Lower leg skin (tissue), 4 donors: ENCODE results near the gene TIMM23. TPM values are rescaled to one million over a fixed set of nuclear protein-coding genes. Genes with fewer than 3 reads are reported as not detected.
"Not testable (repeated sequence)": the region's sequence is repeated elsewhere in the genome, so short reads cannot be mapped to it uniquely, and the experiment has no call there.

ENCODE experiments used
- DNase-seq, 2 donors: peaks; one replicate each; pipeline ENCODE4 v3.0.0-alpha.2; 2019; ENCODE audit warnings: low spot score in 2 of 2
- H3K4me3 ChIP-seq: fragments of 200-600 bp; sonication (generic); 2 replicates; pipeline ENCODE4 v1.5.1; 2017; ENCODE audit warnings: mild to moderate bottlenecking, low read depth; ENCODE audit not compliant: poor library complexity, severe bottlenecking
- CTCF ChIP-seq, 3 donors: fragments of 450-650 bp; IDR thresholded peaks; one replicate each; pipeline ENCODE4 v1.5.1; 2016; ENCODE audit warnings: antibody characterized with exemption in 3 of 3, mild to moderate bottlenecking in 3 of 3, moderate library complexity in 2 of 3
- POLR2A ChIP-seq, 2 donors: fragments of 450-650 bp; IDR thresholded peaks; one replicate each; pipeline ENCODE4 v1.6.1; 2016 to 2017; ENCODE audit warnings: antibody characterized with exemption in 2 of 2, mild to moderate bottlenecking in 1 of 2, moderate library complexity in 1 of 2
- WGBS, 2 donors: methylation state at CpG; one replicate each; pipeline ENCODE4 v1.1.5; 2018; 5-methylcytosine and 5-hydroxymethylcytosine counted together
- intact Hi-C: fragments of 100-400 bp; cut with DNase I; formaldehyde crosslinking; loops from one replicate; pipeline ENCODE4 v1.15.0; 2023; ENCODE audit warnings: low total_unique reads
- total RNA-seq, 4 donors: library from RNA; depleted of rRNA; stranded (reverse); fragments of >200 nt; gene quantifications; one replicate each; pipeline ENCODE4 v1.1.0, GENCODE V29; 2016

The TIMM23 gene
- total RNA-seq, 4 donors from 2014 or later = 40.4 to 67.5 (median 55.9) TPM

- DNase-seq = no peak
- 88% methylated on average over 1 of the region's 1 CpG for WGBS, 2 donors
- intact Hi-C loops = no loop called here
- no peak overlapping the region for H3K4me3 ChIP-seq
- TF ChIP-seq POLR2A (IDR thresholded peaks at IDR 0.05) (no peak), CTCF (IDR thresholded peaks at IDR 0.05) (no peak)
Observed at GRCh38 chr10:46000538-46000937, 28.2 kb downstream of the TIMM23 start.

GRCh38 chr10:46001187-46001756 lies 29.0 kb downstream of the TIMM23 start:
- intact Hi-C loops = no loop called here

GRCh38 chr10:46002189-46002687 lies 29.9 kb downstream of the TIMM23 start:
- 92% methylated on average over 7 of the region's 7 CpGs for WGBS, 2 donors
- H3K4me3 ChIP-seq, intact Hi-C loops, DNase-seq: not testable (repeated sequence)

More at GRCh38 chr10:46001187-46001756, 29.0 kb downstream of the TIMM23 start:
- TF ChIP-seq POLR2A (IDR thresholded peaks at IDR 0.05) (no peak), CTCF (IDR thresholded peaks at IDR 0.05) (no peak)
- DNase-seq = no peak
- 72 to 80% methylated on average over 5 of the region's 5 CpGs for WGBS, 2 donors
- no peak overlapping the region for H3K4me3 ChIP-seq

GRCh38 chr10:46002916-46003693 lies 30.8 kb downstream of the TIMM23 start:
- intact Hi-C loops = no loop called here
- H3K4me3 ChIP-seq = no peak overlapping the region
- DNase-seq = no peak
- TF ChIP-seq POLR2A (IDR thresholded peaks at IDR 0.05) = no peak
- TF ChIP-seq CTCF (IDR thresholded peaks at IDR 0.05) = no peak
- 75 to 83% methylated on average over 9 of the region's 9 CpGs for WGBS, 2 donors

GRCh38 chr10:46004963-46005362 lies 32.7 kb downstream of the TIMM23 start:
- no peak for DNase-seq
- intact Hi-C loops = no loop called here
- H3K4me3 ChIP-seq = no peak overlapping the region
- TF ChIP-seq CTCF (IDR thresholded peaks at IDR 0.05) = no peak
- no peak for TF ChIP-seq POLR2A (IDR thresholded peaks at IDR 0.05)
- WGBS, 2 donors = 90 to 94% methylated on average over 2 of the region's 2 CpGs

- TF ChIP-seq POLR2A (IDR thresholded peaks at IDR 0.05) (no peak), CTCF (IDR thresholded peaks at IDR 0.05) (no peak)
- 74 to 78% methylated on average over 4 of the region's 4 CpGs for WGBS, 2 donors
- DNase-seq = no peak
- no peak overlapping the region for H3K4me3 ChIP-seq
- intact Hi-C loops = no loop called here
Observed at GRCh38 chr10:46005383-46005782, 33.1 kb downstream of the TIMM23 start.
